A549 (cell line): ENCODE measurements around the gene SGPL1.

Experiments used
- BHLHE40 ChIP-seq: IDR thresholded peaks from 2 replicates; pipeline ENCODE4 v1.6.1; 2012; ENCODE audit warnings: low read depth, low read length, inconsistent platforms
- CEBPB ChIP-seq, 2 experiments: fragments of >200 bp in 1 of 2; sonication (Bioruptor Twin) in 1 of 2; formaldehyde crosslinking in 1 of 2; IDR thresholded peaks; 2 replicates each; pipeline ENCODE4 v1.6.1; 2012 to 2016
- CHD2 ChIP-seq: fragments of 150-350 bp; IDR thresholded peaks from 2 replicates; pipeline ENCODE4 v1.6.1; 2014; ENCODE audit warnings: low read length; ENCODE audit not compliant: partially characterized antibody
- EP300 ChIP-seq, 2 experiments: fragments of >200 bp; sonication (Bioruptor Twin); formaldehyde crosslinking; IDR thresholded peaks; 2 replicates in 1 of 2; 3 replicates in 1 of 2; pipeline ENCODE4 v1.6.1; 2016 to 2017
- HOXA7 ChIP-seq: fragments of 250-450 bp; sonication (Bioruptor Pico); IDR thresholded peaks from 2 replicates; pipeline ENCODE4 v1.5.0; 2020; ENCODE audit warnings: mild to moderate bottlenecking, moderate library complexity
- POLR2A ChIP-seq: IDR thresholded peaks from 2 replicates; pipeline ENCODE4 v1.6.1; 2012; ENCODE audit warnings: mild to moderate bottlenecking, low read length
- RAD21 ChIP-seq, 2 experiments: fragments of >200 bp in 1 of 2; sonication (Bioruptor Twin) in 1 of 2; formaldehyde crosslinking in 1 of 2; IDR thresholded peaks in 1 of 2; conservative IDR thresholded peaks in 1 of 2; 2 replicates in 1 of 2; 3 replicates in 1 of 2; pipeline ENCODE4 v1.6.1; 2012 to 2018; ENCODE audit warnings: inconsistent platforms in 1 of 2
- RCOR1 ChIP-seq: fragments of 150-350 bp; IDR thresholded peaks from 2 replicates; pipeline ENCODE4 v1.6.1; 2014; ENCODE audit warnings: antibody characterized with exemption, low read length, low read depth
- RFX5 ChIP-seq: fragments of 450-650 bp; IDR thresholded peaks from 2 replicates; pipeline ENCODE4 v1.7.1; 2014; ENCODE audit warnings: antibody characterized with exemption, mild to moderate bottlenecking, moderate library complexity
- ZSCAN20 ChIP-seq: fragments of 250-450 bp; sonication (Bioruptor Pico); IDR thresholded peaks from 2 replicates; pipeline ENCODE4 v1.8.0; 2022; ENCODE audit warnings: mild to moderate bottlenecking, moderate library complexity
- TF ChIP-seq, protein P1 (sequence below): fragments of >200 bp; sonication (Bioruptor Twin); formaldehyde crosslinking; IDR thresholded peaks from 3 replicates; pipeline ENCODE4 v1.5.1; 2016
- TF ChIP-seq, protein P2 (sequence below): fragments of 250-450 bp; sonication (Bioruptor Pico); IDR thresholded peaks from 2 replicates; pipeline ENCODE4 v1.5.0; 2021; ENCODE audit warnings: mild to moderate bottlenecking, moderate library complexity, borderline replicate concordance
- TF ChIP-seq, protein P3 (sequence below): IDR thresholded peaks from 2 replicates; pipeline ENCODE4 v1.6.1; 2012
- TF ChIP-seq, protein P4 (sequence below): IDR thresholded peaks from 2 replicates; pipeline ENCODE4 v1.6.1; 2012

DNA sequence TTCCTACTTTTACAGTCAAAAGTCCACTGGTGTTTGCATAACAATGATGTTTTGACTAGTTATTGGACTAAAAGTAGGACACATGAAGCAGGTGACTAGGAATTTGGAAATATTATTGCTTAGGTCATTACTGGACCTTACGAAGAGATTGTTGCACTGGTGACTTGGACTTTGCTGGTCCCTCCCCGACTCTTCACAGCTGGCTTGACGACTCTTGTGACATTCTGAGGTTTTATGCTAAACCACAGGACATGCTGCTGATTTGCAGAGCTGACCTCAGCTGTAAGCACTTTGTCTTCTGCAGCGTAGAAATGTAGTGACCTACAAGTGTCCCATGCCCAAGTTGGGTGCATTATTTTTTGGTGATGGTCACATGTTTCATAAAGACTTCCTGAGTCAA is 50.7 kb downstream of the SGPL1 start:
- TF ChIP-seq, protein P1, sequence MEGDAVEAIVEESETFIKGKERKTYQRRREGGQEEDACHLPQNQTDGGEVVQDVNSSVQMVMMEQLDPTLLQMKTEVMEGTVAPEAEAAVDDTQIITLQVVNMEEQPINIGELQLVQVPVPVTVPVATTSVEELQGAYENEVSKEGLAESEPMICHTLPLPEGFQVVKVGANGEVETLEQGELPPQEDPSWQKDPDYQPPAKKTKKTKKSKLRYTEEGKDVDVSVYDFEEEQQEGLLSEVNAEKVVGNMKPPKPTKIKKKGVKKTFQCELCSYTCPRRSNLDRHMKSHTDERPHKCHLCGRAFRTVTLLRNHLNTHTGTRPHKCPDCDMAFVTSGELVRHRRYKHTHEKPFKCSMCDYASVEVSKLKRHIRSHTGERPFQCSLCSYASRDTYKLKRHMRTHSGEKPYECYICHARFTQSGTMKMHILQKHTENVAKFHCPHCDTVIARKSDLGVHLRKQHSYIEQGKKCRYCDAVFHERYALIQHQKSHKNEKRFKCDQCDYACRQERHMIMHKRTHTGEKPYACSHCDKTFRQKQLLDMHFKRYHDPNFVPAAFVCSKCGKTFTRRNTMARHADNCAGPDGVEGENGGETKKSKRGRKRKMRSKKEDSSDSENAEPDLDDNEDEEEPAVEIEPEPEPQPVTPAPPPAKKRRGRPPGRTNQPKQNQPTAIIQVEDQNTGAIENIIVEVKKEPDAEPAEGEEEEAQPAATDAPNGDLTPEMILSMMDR = no peak
- TF ChIP-seq POLR2A (no peak), RFX5 (no peak), CEBPB (IDR thresholded peaks at IDR 0.05) (no peak), BHLHE40 (no peak), EP300 (IDR thresholded peaks at IDR 0.05) (no peak), ZSCAN20 (CRISPR knock-in tag) (no peak), CHD2 (no peak), RAD21 (conservative IDR thresholded peaks at IDR 0.05 in 1 of 2, IDR thresholded peaks at IDR 0.05 in 1 of 2) (no peak), HOXA7 (no peak), RCOR1 (no peak)
- TF ChIP-seq, protein P2, sequence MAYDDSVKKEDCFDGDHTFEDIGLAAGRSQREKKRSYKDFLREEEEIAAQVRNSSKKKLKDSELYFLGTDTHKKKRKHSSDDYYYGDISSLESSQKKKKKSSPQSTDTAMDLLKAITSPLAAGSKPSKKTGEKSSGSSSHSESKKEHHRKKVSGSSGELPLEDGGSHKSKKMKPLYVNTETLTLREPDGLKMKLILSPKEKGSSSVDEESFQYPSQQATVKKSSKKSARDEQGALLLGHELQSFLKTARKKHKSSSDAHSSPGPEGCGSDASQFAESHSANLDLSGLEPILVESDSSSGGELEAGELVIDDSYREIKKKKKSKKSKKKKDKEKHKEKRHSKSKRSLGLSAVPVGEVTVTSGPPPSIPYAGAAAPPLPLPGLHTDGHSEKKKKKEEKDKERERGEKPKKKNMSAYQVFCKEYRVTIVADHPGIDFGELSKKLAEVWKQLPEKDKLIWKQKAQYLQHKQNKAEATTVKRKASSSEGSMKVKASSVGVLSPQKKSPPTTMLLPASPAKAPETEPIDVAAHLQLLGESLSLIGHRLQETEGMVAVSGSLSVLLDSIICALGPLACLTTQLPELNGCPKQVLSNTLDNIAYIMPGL = no peak
- TF ChIP-seq, protein P3, sequence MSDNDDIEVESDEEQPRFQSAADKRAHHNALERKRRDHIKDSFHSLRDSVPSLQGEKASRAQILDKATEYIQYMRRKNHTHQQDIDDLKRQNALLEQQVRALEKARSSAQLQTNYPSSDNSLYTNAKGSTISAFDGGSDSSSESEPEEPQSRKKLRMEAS = no peak
- TF ChIP-seq, protein P4, sequence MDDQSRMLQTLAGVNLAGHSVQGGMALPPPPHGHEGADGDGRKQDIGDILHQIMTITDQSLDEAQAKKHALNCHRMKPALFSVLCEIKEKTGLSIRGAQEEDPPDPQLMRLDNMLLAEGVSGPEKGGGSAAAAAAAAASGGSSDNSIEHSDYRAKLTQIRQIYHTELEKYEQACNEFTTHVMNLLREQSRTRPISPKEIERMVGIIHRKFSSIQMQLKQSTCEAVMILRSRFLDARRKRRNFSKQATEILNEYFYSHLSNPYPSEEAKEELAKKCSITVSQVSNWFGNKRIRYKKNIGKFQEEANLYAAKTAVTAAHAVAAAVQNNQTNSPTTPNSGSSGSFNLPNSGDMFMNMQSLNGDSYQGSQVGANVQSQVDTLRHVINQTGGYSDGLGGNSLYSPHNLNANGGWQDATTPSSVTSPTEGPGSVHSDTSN = no peak
